Gastroesophageal sphincter (tissue), 3 donors: ENCODE measurements around the gene SPACA5B.

Source experiments
- EP300 ChIP-seq: sonication (generic); formaldehyde crosslinking; IDR thresholded peaks from one replicate; pipeline ENCODE4 v1.6.1; 2017; ENCODE audit warnings: antibody characterized with exemption, mild to moderate bottlenecking
- POLR2A ChIP-seq, 2 donors: fragments of 450-650 bp; IDR thresholded peaks; one replicate each; pipeline ENCODE4 v1.6.1; 2017; ENCODE audit warnings: antibody characterized with exemption in 2 of 2, mild to moderate bottlenecking in 2 of 2, moderate library complexity in 1 of 2
- POLR2AphosphoS5 ChIP-seq: sonication (generic); formaldehyde crosslinking; IDR thresholded peaks from one replicate; pipeline ENCODE4 v1.6.1; 2017; ENCODE audit warnings: antibody characterized with exemption
- TF ChIP-seq, protein P1 (sequence below), 4 experiments: fragments of 200-600 bp in 2 of 4; fragments of 450-650 bp in 2 of 4; sonication (generic) in 1 of 4; IDR thresholded peaks; one replicate each; pipeline ENCODE4 v1.5.1; 2017 to 2019; ENCODE audit warnings: antibody characterized with exemption in 4 of 4, mild to moderate bottlenecking in 2 of 4, moderate library complexity in 2 of 4

DNA sequence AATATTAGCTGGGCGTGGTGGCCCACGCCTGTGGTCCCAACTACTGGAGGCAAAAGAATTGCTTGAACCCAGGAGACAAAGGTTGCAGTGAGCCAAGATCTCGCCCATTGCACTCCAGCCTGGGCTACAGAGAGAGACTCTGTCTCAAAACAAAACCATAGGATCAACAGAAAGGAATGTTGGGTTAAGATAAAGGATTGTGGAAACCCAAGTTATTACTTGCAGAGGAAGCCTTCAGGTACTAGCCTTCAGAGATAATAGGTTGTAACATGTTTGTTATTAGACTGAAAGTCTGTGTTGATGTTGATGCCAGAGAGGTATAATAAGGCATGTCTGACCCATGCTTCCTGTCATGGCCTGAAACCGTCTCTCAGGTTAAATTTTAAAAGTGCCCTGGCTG lies 49.3 kb downstream of the SPACA5B start:
- TF ChIP-seq, protein P1, sequence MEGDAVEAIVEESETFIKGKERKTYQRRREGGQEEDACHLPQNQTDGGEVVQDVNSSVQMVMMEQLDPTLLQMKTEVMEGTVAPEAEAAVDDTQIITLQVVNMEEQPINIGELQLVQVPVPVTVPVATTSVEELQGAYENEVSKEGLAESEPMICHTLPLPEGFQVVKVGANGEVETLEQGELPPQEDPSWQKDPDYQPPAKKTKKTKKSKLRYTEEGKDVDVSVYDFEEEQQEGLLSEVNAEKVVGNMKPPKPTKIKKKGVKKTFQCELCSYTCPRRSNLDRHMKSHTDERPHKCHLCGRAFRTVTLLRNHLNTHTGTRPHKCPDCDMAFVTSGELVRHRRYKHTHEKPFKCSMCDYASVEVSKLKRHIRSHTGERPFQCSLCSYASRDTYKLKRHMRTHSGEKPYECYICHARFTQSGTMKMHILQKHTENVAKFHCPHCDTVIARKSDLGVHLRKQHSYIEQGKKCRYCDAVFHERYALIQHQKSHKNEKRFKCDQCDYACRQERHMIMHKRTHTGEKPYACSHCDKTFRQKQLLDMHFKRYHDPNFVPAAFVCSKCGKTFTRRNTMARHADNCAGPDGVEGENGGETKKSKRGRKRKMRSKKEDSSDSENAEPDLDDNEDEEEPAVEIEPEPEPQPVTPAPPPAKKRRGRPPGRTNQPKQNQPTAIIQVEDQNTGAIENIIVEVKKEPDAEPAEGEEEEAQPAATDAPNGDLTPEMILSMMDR (IDR thresholded peaks at IDR 0.05): no peak
- TF ChIP-seq POLR2AphosphoS5 (no peak), POLR2A (IDR thresholded peaks at IDR 0.05) (no peak), EP300 (no peak)
